Cardiac ventricle fibroblast (primary cell): ENCODE results near the gene C11orf65. TPM values are rescaled to one million over a fixed set of nuclear protein-coding genes. Genes with fewer than 3 reads are reported as not detected.

Source experiments
- total RNA-seq: library from RNA; depleted of rRNA; stranded (reverse); fragments of >200 nt; gene quantifications from 2 replicates; pipeline ENCODE4 v1.2.3, GENCODE V29; 2015

C11orf65 gene, protein sequence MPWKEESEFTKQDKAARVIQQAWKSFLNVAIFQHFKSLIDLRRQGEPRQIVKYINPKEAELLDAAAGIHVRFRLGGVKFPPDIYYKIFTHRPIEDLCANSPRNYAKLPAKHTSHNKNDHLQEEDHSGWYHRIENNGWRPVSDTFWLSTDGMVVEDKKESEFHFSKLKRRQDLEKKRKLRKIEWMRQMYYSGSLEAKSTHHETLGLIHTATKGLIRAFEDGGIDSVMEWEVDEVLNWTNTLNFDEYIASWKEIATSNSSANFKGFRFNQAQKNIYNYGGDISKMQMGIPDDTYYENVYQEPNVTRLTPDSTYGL
- total RNA-seq, result 0.49 and 1.9 TPM in 2 replicates

DNA sequence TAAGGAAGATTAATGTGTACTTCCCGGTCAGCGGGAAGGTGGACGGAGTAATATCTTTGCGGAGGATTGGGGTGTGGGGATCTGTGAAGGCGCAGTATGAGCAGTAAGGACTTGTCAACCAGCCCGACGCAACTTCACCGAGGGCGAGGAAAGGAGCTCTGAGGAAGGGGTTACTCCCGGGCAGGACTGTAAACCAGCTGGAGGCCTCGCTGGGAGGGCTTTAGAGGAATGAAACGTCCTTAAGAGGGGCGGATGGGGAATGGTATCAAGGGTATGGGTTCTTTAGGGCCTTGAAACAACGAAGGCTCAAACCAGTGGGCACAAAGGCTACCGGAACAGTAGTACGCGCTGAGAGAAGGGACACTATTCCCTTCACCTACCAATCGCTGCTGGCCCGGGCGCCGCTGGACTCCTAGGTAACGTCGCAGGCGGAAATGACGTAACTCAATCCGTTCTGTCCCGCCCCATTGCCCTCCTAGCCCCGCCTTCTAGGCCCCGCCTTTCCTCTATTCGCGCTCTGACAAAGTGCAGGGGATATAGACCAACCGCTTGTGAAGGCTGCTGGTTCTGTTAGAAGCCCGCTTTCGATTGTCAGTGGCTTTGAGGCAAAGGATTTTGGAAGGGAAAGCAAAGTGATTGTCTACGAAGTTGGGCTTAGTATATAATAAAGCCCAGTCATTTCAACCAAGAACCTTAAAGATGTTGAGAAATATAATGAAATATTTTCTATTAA is at the start of gene C11orf65:
C11orf65 (minus strand) TSS at position 439 of the 733 bp plus-strand sequence. CDS start 5,970 bp downstream, outside the sequence.

DNA sequence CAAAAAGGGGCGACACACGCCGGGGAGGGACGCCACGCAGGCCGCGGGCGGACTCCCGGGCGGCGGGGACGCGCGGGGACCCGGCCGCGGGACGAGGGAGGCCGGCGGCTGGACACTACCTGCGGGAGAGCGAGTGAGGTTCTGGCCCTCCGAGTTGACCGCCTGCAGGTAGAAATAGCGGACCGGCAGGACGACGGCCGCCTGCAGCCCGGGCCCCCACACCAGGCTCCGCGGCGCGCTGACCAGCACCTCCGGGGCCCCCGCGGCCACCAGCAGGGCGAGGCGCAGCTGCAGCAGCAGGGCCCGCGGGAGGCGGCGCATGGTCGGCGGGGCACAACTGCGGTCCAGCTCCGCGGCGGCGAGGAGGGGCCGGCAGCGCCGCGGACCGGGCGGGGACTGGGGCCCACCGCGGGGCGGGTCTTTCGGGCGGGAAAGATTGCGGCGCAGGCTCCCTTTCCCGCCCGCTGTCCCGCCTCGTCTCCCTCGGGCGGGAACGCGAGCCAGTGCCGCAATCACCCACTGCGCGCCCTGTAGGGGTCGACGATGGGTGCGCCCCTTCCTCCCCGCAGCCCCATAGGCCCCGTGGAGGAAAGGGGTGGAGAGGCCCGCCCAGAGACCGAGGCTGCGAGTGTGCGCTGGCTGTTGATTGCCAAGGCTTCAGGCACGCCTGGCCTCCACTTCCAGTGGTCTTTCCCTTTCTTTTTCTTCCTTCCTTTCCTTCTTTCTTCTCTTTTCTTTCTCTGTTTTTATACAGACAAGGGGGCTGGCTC is 30.9 kb upstream of the C11orf65 start, which contains the start of gene POGLUT3:
POGLUT3 (minus strand) TSS at position 339 of the 770 bp plus-strand sequence; CDS start at position 321, 18 bp downstream.

Other genes starting within 250 kb of the C11orf65 start
- 10.7 and 14.3 TPM in 2 replicates for gene NPAT, start 244.9 kb downstream of the C11orf65 start, total RNA-seq
- 50.5 and 74.8 TPM in 2 replicates for gene ATM, start 244.5 kb downstream of the C11orf65 start, total RNA-seq
- gene POGLUT3, start 30.9 kb upstream of the C11orf65 start, total RNA-seq, result 31.1 and 32.3 TPM in 2 replicates
- not detected in 2 replicates for gene EXPH5, start 126.2 kb upstream of the C11orf65 start, total RNA-seq
- gene DDX10, start 197.5 kb upstream of the C11orf65 start, total RNA-seq, result 5.7 and 11.6 TPM in 2 replicates